Stimulated activated effector memory CD8-positive, alpha-beta T cell treated with anti-CD3 and anti-CD28 coated beads, Interleukin-12 subunit alpha, Interleukin-12 subunit beta, amount 100 ng/mL, for 72 hours (primary cell): Measurements from ENCODE around the gene PPP2R2C.

Experiments used
- ATAC-seq: fragments of 150-1000 bp; cut with Tn5 transposase; 2 replicates; pipeline ENCODE4 v1.10.0; 2021
- DNase-seq, 2 donors: peaks; one replicate each; pipeline ENCODE4 v3.0.0; 2021 to 2022; ENCODE audit warnings: low spot score in 2 of 2
- H3K27ac Mint-ChIP-seq: one replicate; pipeline ENCODE4 v1.8.0; 2022; ENCODE audit warnings: mild to moderate bottlenecking, mixed read lengths
- H3K36me3 Mint-ChIP-seq: one replicate; pipeline ENCODE4 v1.8.0; 2022; ENCODE audit warnings: mild to moderate bottlenecking, mixed read lengths
- H3K4me1 Mint-ChIP-seq: one replicate; pipeline ENCODE4 v1.8.0; 2022; ENCODE audit warnings: mixed read lengths
- H3K4me3 Mint-ChIP-seq: one replicate; pipeline ENCODE4 v1.8.0; 2022; ENCODE audit warnings: mild to moderate bottlenecking, mixed read lengths
- H3K9me3 Mint-ChIP-seq: one replicate; pipeline ENCODE4 v1.8.0; 2022; ENCODE audit warnings: mixed read lengths

The PPP2R2C gene

GRCh38 chr4:6371812-6372211 is 100.6 kb downstream of the PPP2R2C start:
- ATAC-seq: no peak
- DNase-seq: no peak
- no peak overlapping the region for H3K27ac Mint-ChIP-seq
- H3K4me3 Mint-ChIP-seq: no peak overlapping the region
- H3K9me3 Mint-ChIP-seq: no peaks in the 10 kb centered on the region
- H3K4me1 Mint-ChIP-seq: peaks cover 3% of the 10 kb centered on the region
- H3K36me3 Mint-ChIP-seq: no peaks in the 10 kb centered on the region

- no peak overlapping the region for H3K27ac Mint-ChIP-seq
- no peak for ATAC-seq
- DNase-seq: no peak
- H3K4me1 Mint-ChIP-seq: no peaks in the 10 kb centered on the region
- H3K9me3 Mint-ChIP-seq: no peaks in the 10 kb centered on the region
- no peak overlapping the region for H3K4me3 Mint-ChIP-seq
- H3K36me3 Mint-ChIP-seq: no peaks in the 10 kb centered on the region
These were observed 101.1 kb downstream of the PPP2R2C start for GRCh38 chr4:6371271-6371670.

- no peak for ATAC-seq
- Mint-ChIP-seq H3K4me1 (no peaks in the 10 kb centered on the region), H3K4me3 (no peak overlapping the region), H3K36me3 (no peaks in the 10 kb centered on the region), H3K27ac (no peak overlapping the region), H3K9me3 (no peaks in the 10 kb centered on the region)
- no peak for DNase-seq
These were observed 102.3 kb downstream of the PPP2R2C start for GRCh38 chr4:6369924-6370645.

GRCh38 chr4:6369511-6369910 is 102.9 kb downstream of the PPP2R2C start:
- no peak overlapping the region for H3K4me3 Mint-ChIP-seq
- H3K4me1 Mint-ChIP-seq: no peaks in the 10 kb centered on the region
- no peaks in the 10 kb centered on the region for H3K36me3 Mint-ChIP-seq
- DNase-seq: no peak
- no peak overlapping the region for H3K27ac Mint-ChIP-seq
- no peaks in the 10 kb centered on the region for H3K9me3 Mint-ChIP-seq
- no peak for ATAC-seq

GRCh38 chr4:6369035-6369434 is 103.4 kb downstream of the PPP2R2C start:
- H3K9me3 Mint-ChIP-seq: no peaks in the 10 kb centered on the region
- no peak overlapping the region for H3K4me3 Mint-ChIP-seq
- no peak overlapping the region for H3K27ac Mint-ChIP-seq
- no peaks in the 10 kb centered on the region for H3K4me1 Mint-ChIP-seq
- ATAC-seq: no peak
- H3K36me3 Mint-ChIP-seq: no peaks in the 10 kb centered on the region
- no peak for DNase-seq

GRCh38 chr4:6368601-6369000 is 103.8 kb downstream of the PPP2R2C start:
- H3K36me3 Mint-ChIP-seq: no peaks in the 10 kb centered on the region
- no peak for ATAC-seq
- no peaks in the 10 kb centered on the region for H3K4me1 Mint-ChIP-seq
- no peak overlapping the region for H3K27ac Mint-ChIP-seq
- no peaks in the 10 kb centered on the region for H3K9me3 Mint-ChIP-seq
- no peak overlapping the region for H3K4me3 Mint-ChIP-seq
- DNase-seq: no peak

GRCh38 chr4:6368096-6368495 is 104.3 kb downstream of the PPP2R2C start:
- Mint-ChIP-seq H3K9me3 (no peaks in the 10 kb centered on the region), H3K4me1 (no peaks in the 10 kb centered on the region), H3K27ac (no peak overlapping the region), H3K4me3 (no peak overlapping the region), H3K36me3 (no peaks in the 10 kb centered on the region)
- DNase-seq (no peak), ATAC-seq (no peak)

- H3K36me3 Mint-ChIP-seq: no peaks in the 10 kb centered on the region
- H3K4me3 Mint-ChIP-seq: no peak overlapping the region
- no peak overlapping the region for H3K27ac Mint-ChIP-seq
- no peak for DNase-seq
- no peaks in the 10 kb centered on the region for H3K4me1 Mint-ChIP-seq
- no peaks in the 10 kb centered on the region for H3K9me3 Mint-ChIP-seq
- no peak for ATAC-seq
These were observed 105.0 kb downstream of the PPP2R2C start for GRCh38 chr4:6367371-6367851.

- no peaks in the 10 kb centered on the region for H3K9me3 Mint-ChIP-seq
- H3K27ac Mint-ChIP-seq: no peak overlapping the region
- no peak for DNase-seq
- no peaks in the 10 kb centered on the region for H3K4me1 Mint-ChIP-seq
- H3K36me3 Mint-ChIP-seq: no peaks in the 10 kb centered on the region
- H3K4me3 Mint-ChIP-seq: no peak overlapping the region
- ATAC-seq: no peak
These were observed 105.8 kb downstream of the PPP2R2C start for GRCh38 chr4:6366581-6366980.

GRCh38 chr4:6365545-6366086 is 106.8 kb downstream of the PPP2R2C start:
- no peaks in the 10 kb centered on the region for H3K4me1 Mint-ChIP-seq
- DNase-seq: no peak
- H3K4me3 Mint-ChIP-seq: no peak overlapping the region
- ATAC-seq: no peak
- H3K27ac Mint-ChIP-seq: no peak overlapping the region
- H3K9me3 Mint-ChIP-seq: no peaks in the 10 kb centered on the region
- H3K36me3 Mint-ChIP-seq: no peaks in the 10 kb centered on the region

- Mint-ChIP-seq H3K36me3 (no peaks in the 10 kb centered on the region), H3K9me3 (no peaks in the 10 kb centered on the region), H3K4me1 (no peaks in the 10 kb centered on the region), H3K27ac (no peak overlapping the region), H3K4me3 (no peak overlapping the region)
- no peak for DNase-seq
- ATAC-seq: no peak
These were observed 107.8 kb downstream of the PPP2R2C start for GRCh38 chr4:6364581-6364980.

- Mint-ChIP-seq H3K36me3 (no peaks in the 10 kb centered on the region), H3K4me3 (no peak overlapping the region)
- ATAC-seq: no peak
These were observed 108.3 kb downstream of the PPP2R2C start for GRCh38 chr4:6364146-6364545.

GRCh38 chr4:6362896-6363295 is 109.5 kb downstream of the PPP2R2C start:
- Mint-ChIP-seq H3K27ac (no peak overlapping the region), H3K9me3 (no peaks in the 10 kb centered on the region), H3K4me1 (no peaks in the 10 kb centered on the region), H3K4me3 (no peak overlapping the region), H3K36me3 (no peaks in the 10 kb centered on the region)
- ATAC-seq (no peak), DNase-seq (no peak)

More at GRCh38 chr4:6364146-6364545, 108.3 kb downstream of the PPP2R2C start:
- no peaks in the 10 kb centered on the region for H3K9me3 Mint-ChIP-seq
- H3K27ac Mint-ChIP-seq: no peak overlapping the region
- H3K4me1 Mint-ChIP-seq: no peaks in the 10 kb centered on the region
- no peak for DNase-seq

GRCh38 chr4:6362243-6362885 is 110.0 kb downstream of the PPP2R2C start:
- DNase-seq: no peak
- no peaks in the 10 kb centered on the region for H3K9me3 Mint-ChIP-seq
- H3K4me1 Mint-ChIP-seq: no peaks in the 10 kb centered on the region
- no peak overlapping the region for H3K27ac Mint-ChIP-seq
- no peak for ATAC-seq
- no peak overlapping the region for H3K4me3 Mint-ChIP-seq
- no peaks in the 10 kb centered on the region for H3K36me3 Mint-ChIP-seq

- H3K36me3 Mint-ChIP-seq: no peaks in the 10 kb centered on the region
- H3K4me3 Mint-ChIP-seq: no peak overlapping the region
- H3K4me1 Mint-ChIP-seq: no peaks in the 10 kb centered on the region
- H3K27ac Mint-ChIP-seq: no peak overlapping the region
- DNase-seq (no peak), ATAC-seq (no peak)
- H3K9me3 Mint-ChIP-seq: no peaks in the 10 kb centered on the region
These were observed 111.2 kb downstream of the PPP2R2C start for GRCh38 chr4:6361076-6361784.
